Fibroblast of mammary gland (primary cell): ENCODE measurements around the gene AK8.

ENCODE experiments used
- DNase-seq: peaks from one replicate; pipeline ENCODE4 v3.0.0-alpha.2; 2010; ENCODE audit warnings: low read depth
- H3K4me3 ChIP-seq: 2 replicates; pipeline ENCODE4 v1.5.1; 2011; ENCODE audit warnings: low read depth, mild to moderate bottlenecking, low read length, moderate library complexity; ENCODE audit not compliant: control insufficient read depth
- CTCF ChIP-seq: conservative IDR thresholded peaks from 2 replicates; pipeline ENCODE4 v1.5.1; 2011; ENCODE audit warnings: low read depth, low read length, inconsistent platforms; ENCODE audit not compliant: control insufficient read depth, insufficient read depth

The AK8 gene

GRCh38 chr9:132787748-132788159 is 90.3 kb downstream of the AK8 start:
- no peak overlapping the region for H3K4me3 ChIP-seq
- DNase-seq, result no peak
- TF ChIP-seq CTCF, result no peak

GRCh38 chr9:132784286-132784830 is 93.7 kb downstream of the AK8 start:
- TF ChIP-seq CTCF, result no peak
- H3K4me3 ChIP-seq, result no peak overlapping the region
- DNase-seq, result no peak

- no peak overlapping the region for H3K4me3 ChIP-seq
- no peak for TF ChIP-seq CTCF
- DNase-seq, result no peak
Measured at GRCh38 chr9:132783006-132783405, 95.1 kb downstream of the AK8 start.

GRCh38 chr9:132782037-132782436 is 96.0 kb downstream of the AK8 start:
- no peak overlapping the region for H3K4me3 ChIP-seq
- DNase-seq, result no peak
- TF ChIP-seq CTCF, result no peak

GRCh38 chr9:132780230-132781007 is 97.7 kb downstream of the AK8 start:
- no peak for DNase-seq
- TF ChIP-seq CTCF, result no peak
- H3K4me3 ChIP-seq, result no peak overlapping the region

GRCh38 chr9:132776891-132777290 is 101.2 kb downstream of the AK8 start:
- no peak overlapping the region for H3K4me3 ChIP-seq
- TF ChIP-seq CTCF, result no peak
- DNase-seq, result no peak
